Smooth muscle cell (in vitro differentiated cells): ENCODE measurements around the gene COL4A2. TPM values are rescaled to one million over a fixed set of nuclear protein-coding genes. Genes with fewer than 3 reads are reported as not detected.

Source experiments
- DNase-seq: peaks from one replicate; lab custom pipeline; 2025; ENCODE audit not compliant: unreplicated experiment; lab: John Stamatoyannopoulos, UW
- H2AFZ ChIP-seq: fragments of 200-600 bp; sonication (generic); 2 replicates; pipeline ENCODE4 v1.6.0; 2016; ENCODE audit warnings: antibody characterized with exemption, low read depth, mild to moderate bottlenecking
- H3F3A ChIP-seq: fragments of 200-600 bp; sonication (generic); 2 replicates; pipeline ENCODE4 v1.6.0; 2017; ENCODE audit warnings: antibody characterized with exemption, low read depth
- H3K27ac ChIP-seq: fragments of 200-600 bp; sonication (generic); 2 replicates; pipeline ENCODE4 v1.5.1; 2016; ENCODE audit warnings: low read depth, mild to moderate bottlenecking
- H3K27me3 ChIP-seq: fragments of 200-600 bp; sonication (generic); 2 replicates; pipeline ENCODE4 v1.6.1; 2016; ENCODE audit warnings: low read depth, mild to moderate bottlenecking
- H3K36me3 ChIP-seq: fragments of 200-600 bp; sonication (generic); 2 replicates; pipeline ENCODE4 v1.5.1; 2016; ENCODE audit warnings: low read depth
- H3K4me1 ChIP-seq: fragments of 200-600 bp; sonication (generic); 2 replicates; pipeline ENCODE4 v1.5.1; 2016; ENCODE audit warnings: low read depth
- H3K4me2 ChIP-seq: fragments of 200-600 bp; sonication (generic); 2 replicates; pipeline ENCODE4 v1.6.0; 2016; ENCODE audit warnings: mild to moderate bottlenecking
- H3K4me3 ChIP-seq: fragments of 200-600 bp; sonication (generic); 2 replicates; pipeline ENCODE4 v1.5.1; 2016; ENCODE audit warnings: mild to moderate bottlenecking
- H3K79me2 ChIP-seq: fragments of 200-600 bp; sonication (generic); 2 replicates; pipeline ENCODE4 v1.6.0; 2016; ENCODE audit warnings: low read depth, mild to moderate bottlenecking
- H3K9ac ChIP-seq: fragments of 200-600 bp; sonication (generic); 2 replicates; pipeline ENCODE4 v1.6.0; 2016; ENCODE audit warnings: low read depth
- H3K9me3 ChIP-seq: fragments of 200-600 bp; sonication (generic); replicated peaks from 2 replicates; pipeline ENCODE4 v1.5.1; 2016; ENCODE audit warnings: low read depth
- H4K20me1 ChIP-seq: fragments of 200-600 bp; sonication (generic); 2 replicates; pipeline ENCODE4 v1.6.0; 2016; ENCODE audit warnings: low read depth
- CTCF ChIP-seq: fragments of 200-600 bp; sonication (generic); IDR thresholded peaks from 2 replicates; pipeline ENCODE4 v1.5.1; 2017; ENCODE audit warnings: borderline replicate concordance, mild to moderate bottlenecking, antibody characterized with exemption; ENCODE audit not compliant: insufficient read depth, poor library complexity, severe bottlenecking
- WGBS: methylation state at CpG from one replicate; pipeline ENCODE4 v1.1.7; 2016; ENCODE audit warnings: low lambda C conversion rate; 5-methylcytosine and 5-hydroxymethylcytosine counted together
- polyA plus RNA-seq: library from polyadenylated mRNA; unstranded; fragments of >200 nt; fragmentation: Nextera tagmentation; extraction: Ambion mirVana; gene quantifications from 2 replicates; pipeline ENCODE4 v1.2.1, GENCODE V29; 2016
- total RNA-seq: library from RNA; depleted of rRNA; stranded (reverse); fragments of >200 nt; gene quantifications from 2 replicates; pipeline ENCODE4 v1.2.3, GENCODE V29; 2014

The COL4A2 gene
- total and polyA plus RNA-seq, 2 experiments from 2014 or later = 1,456 to 2,786 TPM

- Histone ChIP-seq H3K4me1 (peaks cover 20% of the 10 kb centered on the region), H3K4me2 (no peak overlapping the region), H3K9ac (no peak overlapping the region), H3K27me3 (no peaks in the 10 kb centered on the region), H3K27ac (peak overlapping the region; percentile 79), H4K20me1 (peaks cover 75% of the 10 kb centered on the region), H3K79me2 (no peaks in the 10 kb centered on the region), H3F3A (peaks cover 79% of the 10 kb centered on the region), H3K36me3 (peaks cover 11% of the 10 kb centered on the region), H2AFZ (no peak overlapping the region), H3K4me3 (no peak overlapping the region), H3K9me3 (no peaks in the 10 kb centered on the region)
- DNase-seq = no peak
- TF ChIP-seq CTCF = no peak
- 75% methylated on average over 13 of the region's 13 CpGs for WGBS
Measured at GRCh38 chr13:110483386-110483968, 176.4 kb downstream of the COL4A2 start.

- H3K4me2 ChIP-seq = no peak overlapping the region
- no peak for DNase-seq
- H3K27me3 ChIP-seq = no peaks in the 10 kb centered on the region
- TF ChIP-seq CTCF = no peak
- H2AFZ ChIP-seq = no peak overlapping the region
- peaks cover 81% of the 10 kb centered on the region for H3F3A ChIP-seq
- H3K27ac ChIP-seq = peak overlapping the region; percentile 79
- no peaks in the 10 kb centered on the region for H3K9me3 ChIP-seq
- peaks cover 75% of the 10 kb centered on the region for H4K20me1 ChIP-seq
- WGBS = 95% methylated on average over 18 of the region's 18 CpGs
- no peak overlapping the region for H3K4me3 ChIP-seq
- peaks cover 4% of the 10 kb centered on the region for H3K79me2 ChIP-seq
- H3K4me1 ChIP-seq = peaks cover 15% of the 10 kb centered on the region
- no peak overlapping the region for H3K9ac ChIP-seq
- peaks cover 15% of the 10 kb centered on the region for H3K36me3 ChIP-seq
Measured at GRCh38 chr13:110484290-110485048, 177.4 kb downstream of the COL4A2 start.

- Histone ChIP-seq H3K27me3 (no peaks in the 10 kb centered on the region), H2AFZ (no peak overlapping the region), H3K9ac (no peak overlapping the region), H3K79me2 (peaks cover 4% of the 10 kb centered on the region), H3K27ac (peak overlapping the region; percentile 79), H3K4me3 (no peak overlapping the region), H4K20me1 (peaks cover 76% of the 10 kb centered on the region), H3K4me2 (no peak overlapping the region), H3K9me3 (no peaks in the 10 kb centered on the region), H3K36me3 (peaks cover 17% of the 10 kb centered on the region), H3F3A (peaks cover 82% of the 10 kb centered on the region), H3K4me1 (peaks cover 15% of the 10 kb centered on the region)
- 39% methylated on average over 9 of the region's 9 CpGs for WGBS
- no peak for DNase-seq
- no peak for TF ChIP-seq CTCF
Measured at GRCh38 chr13:110485604-110486003, 178.5 kb downstream of the COL4A2 start.
